H9 (cell line): ENCODE results near the gene LSM8. TPM values are rescaled to one million over a fixed set of nuclear protein-coding genes. Genes with fewer than 3 reads are reported as not detected.

ENCODE experiments used
- DNase-seq: peaks from one replicate; pipeline ENCODE4 v3.0.0-alpha.2; 2017
- H2AFZ ChIP-seq: one replicate; pipeline ENCODE4 v1.6.1; 2013; ENCODE audit warnings: mild to moderate bottlenecking, low read length, control low read depth, moderate library complexity
- H2AK5ac ChIP-seq: 2 replicates; pipeline ENCODE4 v1.6.1; 2013; ENCODE audit warnings: low read length, control low read depth, mixed read lengths; ENCODE audit not compliant: insufficient read length
- H2BK120ac ChIP-seq: one replicate; pipeline ENCODE4 v1.6.1; 2013; ENCODE audit warnings: low read depth, mild to moderate bottlenecking, low read length, control low read depth, inconsistent platforms; ENCODE audit not compliant: poor library complexity, severe bottlenecking
- H2BK12ac ChIP-seq: 2 replicates; pipeline ENCODE4 v1.6.1; 2013; ENCODE audit warnings: low read length, control low read depth, mixed read lengths, low read depth; ENCODE audit not compliant: insufficient read length
- H2BK15ac ChIP-seq: 2 replicates; pipeline ENCODE4 v1.6.1; 2013; ENCODE audit warnings: low read depth, low read length, control low read depth
- H2BK20ac ChIP-seq: one replicate; pipeline ENCODE4 v1.6.1; 2013; ENCODE audit warnings: low read depth, mild to moderate bottlenecking, low read length, control low read depth, inconsistent platforms; ENCODE audit not compliant: poor library complexity, severe bottlenecking
- H2BK5ac ChIP-seq: 2 replicates; pipeline ENCODE4 v1.6.1; 2013; ENCODE audit warnings: low read length, control low read depth, mixed read lengths; ENCODE audit not compliant: insufficient read length
- H3K14ac ChIP-seq: 2 replicates; pipeline ENCODE4 v1.6.1; 2013; ENCODE audit warnings: low read length, control low read depth; ENCODE audit not compliant: insufficient read depth
- H3K18ac ChIP-seq: 2 replicates; pipeline ENCODE4 v1.6.1; 2013; ENCODE audit warnings: low read depth, mild to moderate bottlenecking, mixed read lengths, low read length, control low read depth; ENCODE audit not compliant: insufficient read length
- H3K23ac ChIP-seq: 2 replicates; pipeline ENCODE4 v1.6.1; 2013; ENCODE audit warnings: low read length, control low read depth, mixed read lengths, low read depth; ENCODE audit not compliant: insufficient read length
- H3K23me2 ChIP-seq: 2 replicates; pipeline ENCODE4 v1.6.1; 2013; ENCODE audit warnings: low read depth, mild to moderate bottlenecking, mixed read lengths, low read length, control low read depth; ENCODE audit not compliant: insufficient read length, poor library complexity, severe bottlenecking
- H3K27ac ChIP-seq: 2 replicates; pipeline ENCODE4 v1.5.1; 2013; ENCODE audit warnings: low read length, control low read depth, mixed read lengths, low read depth; ENCODE audit not compliant: insufficient read length
- H3K27me3 ChIP-seq: 2 replicates; pipeline ENCODE4 v1.6.1; 2013; ENCODE audit warnings: low read length, control low read depth, inconsistent platforms; ENCODE audit not compliant: insufficient read depth
- H3K4ac ChIP-seq: 2 replicates; pipeline ENCODE4 v1.6.1; 2013; ENCODE audit warnings: low read depth, mild to moderate bottlenecking, control low read depth, inconsistent platforms, low read length, moderate library complexity
- H3K4me1 ChIP-seq: 2 replicates; pipeline ENCODE4 v1.6.1; 2013; ENCODE audit warnings: low read length, control low read depth, inconsistent platforms; ENCODE audit not compliant: insufficient read depth
- H3K4me2 ChIP-seq: 2 replicates; pipeline ENCODE4 v1.6.1; 2013; ENCODE audit warnings: low read length, control low read depth, mixed read lengths; ENCODE audit not compliant: insufficient read length, insufficient read depth
- H3K56ac ChIP-seq: 2 replicates; pipeline ENCODE4 v1.6.1; 2013; ENCODE audit warnings: low read depth, mild to moderate bottlenecking, mixed read lengths, low read length, control low read depth; ENCODE audit not compliant: insufficient read length
- H3K79me1 ChIP-seq: 2 replicates; pipeline ENCODE4 v1.6.1; 2013; ENCODE audit warnings: low read depth, mild to moderate bottlenecking, moderate library complexity, low read length, control low read depth, inconsistent platforms; ENCODE audit not compliant: insufficient read depth, poor library complexity, severe bottlenecking
- H3K79me2 ChIP-seq: 2 replicates; pipeline ENCODE4 v1.6.1; 2013; ENCODE audit warnings: low read length, control low read depth, inconsistent platforms; ENCODE audit not compliant: insufficient read depth
- H3K9ac ChIP-seq: 2 replicates; pipeline ENCODE4 v1.6.1; 2013; ENCODE audit warnings: low read length, control low read depth, mixed read lengths; ENCODE audit not compliant: insufficient read length; ENCODE audit errors: extremely low read depth
- H3K9me3 ChIP-seq: one replicate; pipeline ENCODE4 v1.6.1; 2013; ENCODE audit warnings: low read depth, low read length, inconsistent platforms; ENCODE audit not compliant: control insufficient read depth
- H3T11ph ChIP-seq: one replicate; pipeline ENCODE4 v1.6.1; 2013; ENCODE audit warnings: mild to moderate bottlenecking, low read length, control low read depth, inconsistent platforms
- H4K20me1 ChIP-seq: one replicate; pipeline ENCODE4 v1.6.1; 2013; ENCODE audit not compliant: control insufficient read depth, insufficient read length, insufficient read depth
- H4K5ac ChIP-seq: 2 replicates; pipeline ENCODE4 v1.6.1; 2013; ENCODE audit warnings: low read depth, mild to moderate bottlenecking, mixed read lengths, low read length, control low read depth; ENCODE audit not compliant: insufficient read length
- H4K8ac ChIP-seq: replicated peaks from 2 replicates; pipeline ENCODE4 v1.6.1; 2013; ENCODE audit warnings: low read length, control low read depth, mixed read lengths, low read depth; ENCODE audit not compliant: insufficient read length
- H4K91ac ChIP-seq: 2 replicates; pipeline ENCODE4 v1.6.1; 2013; ENCODE audit warnings: low read depth, mild to moderate bottlenecking, moderate library complexity, mixed read lengths, low read length, control low read depth; ENCODE audit not compliant: insufficient read length
- H3K27ac Mint-ChIP-seq, 3 experiments: 2 replicates in 2 of 3; 3 replicates in 1 of 3; pipeline ENCODE4 v1.8.0; 2020 to 2021; ENCODE audit warnings: mixed read lengths in 3 of 3, mild to moderate bottlenecking in 1 of 3, moderate library complexity in 1 of 3
- H3K27me3 Mint-ChIP-seq: 2 replicates; pipeline ENCODE4 v1.8.0; 2021; ENCODE audit warnings: low read depth, mild to moderate bottlenecking, moderate library complexity, mixed read lengths
- H3K36me3 Mint-ChIP-seq, 3 experiments: 2 replicates in 2 of 3; 3 replicates in 1 of 3; pipeline ENCODE4 v1.8.0; 2020 to 2021; ENCODE audit warnings: low read depth in 3 of 3, mixed read lengths in 3 of 3; ENCODE audit not compliant: insufficient read depth in 1 of 3
- H3K4me1 Mint-ChIP-seq, 2 experiments: 2 replicates each; pipeline ENCODE4 v1.8.0; 2020; ENCODE audit warnings: mixed read lengths in 2 of 2
- H3K4me3 Mint-ChIP-seq, 2 experiments: 2 replicates in 1 of 2; 3 replicates in 1 of 2; pipeline ENCODE4 v1.8.0; 2020 to 2021; ENCODE audit warnings: mild to moderate bottlenecking in 2 of 2, mixed read lengths in 2 of 2, moderate library complexity in 1 of 2
- H3K9me3 Mint-ChIP-seq, 2 experiments: 2 replicates in 1 of 2; 3 replicates in 1 of 2; pipeline ENCODE4 v1.8.0; 2020; ENCODE audit warnings: mild to moderate bottlenecking in 2 of 2, mixed read lengths in 2 of 2, moderate library complexity in 1 of 2
- CTCF ChIP-seq: fragments of 200-600 bp; sonication (generic); conservative IDR thresholded peaks from 3 replicates; pipeline ENCODE4 v1.8.0; 2021; ENCODE audit warnings: antibody characterized with exemption, mild to moderate bottlenecking
- WGBS: extraction: QIAGEN DNeasy Blood & Tissue Kit; methylation state at CpG from one replicate; pipeline ENCODE4 v1.1.7; 2013; ENCODE audit warnings: missing lambda C conversion rate, low lambda C conversion rate, mixed read lengths; ENCODE audit not compliant: insufficient read length; ENCODE audit errors: extremely low coverage; 5-methylcytosine and 5-hydroxymethylcytosine counted together
- total RNA-seq: library from RNA; stranded (reverse); gene quantifications from 2 replicates; pipeline ENCODE4 v1.2.1, GENCODE V29; 2021

LSM8 gene
- total RNA-seq, 1 experiment from 2014 or later: 51.8 TPM

GRCh38 chr7:118219157-118219512, 35.2 kb downstream of the LSM8 start:
- H3K4ac ChIP-seq: no peak overlapping the region
- no peaks in the 10 kb centered on the region for H4K20me1 ChIP-seq
- H3K27ac ChIP-seq: no peak overlapping the region
- H2BK5ac ChIP-seq: no peak overlapping the region
- H3K56ac ChIP-seq: no peak overlapping the region
- H3K4me2 ChIP-seq: no peak overlapping the region
- no peaks in the 10 kb centered on the region for H3K27me3 ChIP-seq
- no peak overlapping the region for H3K23ac ChIP-seq
- H3K36me3 Mint-ChIP-seq: no peaks in the 10 kb centered on the region
- no peak overlapping the region for H2AFZ ChIP-seq
- H3K27me3 Mint-ChIP-seq: no peaks in the 10 kb centered on the region
- H4K91ac ChIP-seq: no peak overlapping the region
- H2AK5ac ChIP-seq: no peak overlapping the region
- no peak overlapping the region for H2BK12ac ChIP-seq
- no peak overlapping the region for H3K18ac ChIP-seq
- H3K9me3 Mint-ChIP-seq: no peaks in the 10 kb centered on the region
- H3T11ph ChIP-seq: no peak overlapping the region
- H4K5ac ChIP-seq: no peak overlapping the region
- H2BK20ac ChIP-seq: no peak overlapping the region
- no peak for TF ChIP-seq CTCF
- H3K14ac ChIP-seq: no peak overlapping the region
- H3K4me1 Mint-ChIP-seq: no peaks in the 10 kb centered on the region
- no peaks in the 10 kb centered on the region for H3K79me2 ChIP-seq
- WGBS: no CpG with 5 or more reads among the region's 3 CpGs
- no peak for DNase-seq
- H3K9me3 ChIP-seq: no peaks in the 10 kb centered on the region
- H3K4me3 Mint-ChIP-seq: no peak overlapping the region
- H3K9ac ChIP-seq: no peak overlapping the region
- H4K8ac ChIP-seq: no peak overlapping the region
- H2BK120ac ChIP-seq: no peak overlapping the region
- no peaks in the 10 kb centered on the region for H3K4me1 ChIP-seq
- no peak overlapping the region for H3K27ac Mint-ChIP-seq
- no peaks in the 10 kb centered on the region for H3K79me1 ChIP-seq
- no peak overlapping the region for H2BK15ac ChIP-seq
- H3K23me2 ChIP-seq: no peaks in the 10 kb centered on the region
